Measurements from ENCODE around the gene CYTH2.

DNA sequence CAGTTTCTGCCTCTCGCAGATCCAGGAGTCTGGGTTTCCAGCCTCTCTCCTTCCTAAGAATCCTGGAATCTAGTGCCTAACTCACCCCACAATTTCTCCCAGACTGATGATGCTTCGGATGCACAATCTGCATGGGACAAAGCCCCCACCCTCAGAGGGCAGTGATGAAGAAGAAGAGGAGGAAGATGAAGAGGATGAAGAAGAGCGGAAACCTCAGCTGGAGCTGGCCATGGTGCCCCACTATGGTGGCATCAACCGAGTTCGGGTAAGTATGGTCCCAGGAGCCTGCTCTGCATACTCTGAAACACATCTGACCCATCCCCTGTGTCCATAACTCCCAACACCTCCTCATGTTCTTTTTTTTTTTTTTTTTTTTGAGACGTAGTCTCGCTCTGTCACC is 22.6 kb upstream of the CYTH2 start:
- no peak for TF ChIP-seq POLR2AphosphoS5 (IDR thresholded peaks at IDR 0.05)
- TF ChIP-seq, protein P1, sequence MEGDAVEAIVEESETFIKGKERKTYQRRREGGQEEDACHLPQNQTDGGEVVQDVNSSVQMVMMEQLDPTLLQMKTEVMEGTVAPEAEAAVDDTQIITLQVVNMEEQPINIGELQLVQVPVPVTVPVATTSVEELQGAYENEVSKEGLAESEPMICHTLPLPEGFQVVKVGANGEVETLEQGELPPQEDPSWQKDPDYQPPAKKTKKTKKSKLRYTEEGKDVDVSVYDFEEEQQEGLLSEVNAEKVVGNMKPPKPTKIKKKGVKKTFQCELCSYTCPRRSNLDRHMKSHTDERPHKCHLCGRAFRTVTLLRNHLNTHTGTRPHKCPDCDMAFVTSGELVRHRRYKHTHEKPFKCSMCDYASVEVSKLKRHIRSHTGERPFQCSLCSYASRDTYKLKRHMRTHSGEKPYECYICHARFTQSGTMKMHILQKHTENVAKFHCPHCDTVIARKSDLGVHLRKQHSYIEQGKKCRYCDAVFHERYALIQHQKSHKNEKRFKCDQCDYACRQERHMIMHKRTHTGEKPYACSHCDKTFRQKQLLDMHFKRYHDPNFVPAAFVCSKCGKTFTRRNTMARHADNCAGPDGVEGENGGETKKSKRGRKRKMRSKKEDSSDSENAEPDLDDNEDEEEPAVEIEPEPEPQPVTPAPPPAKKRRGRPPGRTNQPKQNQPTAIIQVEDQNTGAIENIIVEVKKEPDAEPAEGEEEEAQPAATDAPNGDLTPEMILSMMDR (IDR thresholded peaks at IDR 0.05) = no peak
